Measurements from ENCODE around the gene COX4I1.

COX4I1 gene

DNA sequence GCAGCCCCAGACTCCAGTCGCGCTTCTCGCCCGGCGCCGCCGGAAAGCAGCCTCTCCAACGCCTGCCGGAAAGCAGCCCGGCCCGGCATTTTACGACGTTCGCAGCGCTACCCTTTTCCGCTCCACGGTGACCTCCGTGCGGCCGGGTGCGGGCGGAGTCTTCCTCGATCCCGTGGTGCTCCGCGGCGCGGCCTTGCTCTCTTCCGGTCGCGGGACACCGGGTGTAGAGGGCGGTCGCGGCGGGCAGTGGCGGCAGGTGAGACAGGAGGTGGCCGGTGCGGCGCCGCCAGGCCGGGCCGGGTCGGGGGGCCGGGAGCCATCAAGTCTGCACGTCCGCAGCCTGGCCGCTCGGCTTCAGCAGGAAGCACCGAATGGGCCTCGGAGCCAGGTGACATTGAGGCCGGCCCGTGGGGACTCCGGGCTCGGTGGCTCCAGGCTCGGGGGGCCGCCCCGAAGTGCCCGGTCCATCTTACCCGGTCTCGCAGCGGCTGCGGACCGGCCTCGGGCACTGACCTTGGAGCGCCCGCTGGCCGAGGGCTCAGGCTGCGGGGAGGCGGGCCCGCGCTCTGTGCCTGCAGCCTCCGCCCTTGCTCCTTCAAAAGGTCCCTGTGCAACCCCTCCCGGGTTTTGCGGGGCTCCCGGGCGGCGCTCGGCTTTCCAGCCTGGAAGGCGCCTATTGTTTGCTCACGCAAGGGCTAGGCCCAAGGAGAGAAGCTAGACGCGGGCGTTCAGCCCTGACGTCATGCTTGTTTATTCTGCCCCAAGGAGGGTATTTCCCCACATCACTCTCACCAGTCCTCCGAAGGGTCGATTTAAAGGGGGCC, at the start of gene COX4I1, which contains the start of gene EMC8:
Gene COX4I1, plus strand, starts transcription at position 199 of the 824 bp plus-strand sequence. CDS start 1,511 bp downstream, outside the sequence.
Gene EMC8, minus strand, starts transcription at position 48 of the 824 bp plus-strand sequence. CDS start 249 bp downstream, outside the sequence.
- no peak for TF ChIP-seq EZH2 (IDR thresholded peaks at IDR 0.05; ENCODE audit: borderline replicate concordance, low read depth, low read length, severe bottlenecking)
- TF ChIP-seq, protein P1, sequence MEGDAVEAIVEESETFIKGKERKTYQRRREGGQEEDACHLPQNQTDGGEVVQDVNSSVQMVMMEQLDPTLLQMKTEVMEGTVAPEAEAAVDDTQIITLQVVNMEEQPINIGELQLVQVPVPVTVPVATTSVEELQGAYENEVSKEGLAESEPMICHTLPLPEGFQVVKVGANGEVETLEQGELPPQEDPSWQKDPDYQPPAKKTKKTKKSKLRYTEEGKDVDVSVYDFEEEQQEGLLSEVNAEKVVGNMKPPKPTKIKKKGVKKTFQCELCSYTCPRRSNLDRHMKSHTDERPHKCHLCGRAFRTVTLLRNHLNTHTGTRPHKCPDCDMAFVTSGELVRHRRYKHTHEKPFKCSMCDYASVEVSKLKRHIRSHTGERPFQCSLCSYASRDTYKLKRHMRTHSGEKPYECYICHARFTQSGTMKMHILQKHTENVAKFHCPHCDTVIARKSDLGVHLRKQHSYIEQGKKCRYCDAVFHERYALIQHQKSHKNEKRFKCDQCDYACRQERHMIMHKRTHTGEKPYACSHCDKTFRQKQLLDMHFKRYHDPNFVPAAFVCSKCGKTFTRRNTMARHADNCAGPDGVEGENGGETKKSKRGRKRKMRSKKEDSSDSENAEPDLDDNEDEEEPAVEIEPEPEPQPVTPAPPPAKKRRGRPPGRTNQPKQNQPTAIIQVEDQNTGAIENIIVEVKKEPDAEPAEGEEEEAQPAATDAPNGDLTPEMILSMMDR (IDR thresholded peaks at IDR 0.05; ENCODE audit: borderline replicate concordance, extremely low read depth, low read length, poor library complexity, severe bottlenecking), result peak; percentile 4
- ATAC-seq (ENCODE audit: insufficient read depth, low read depth), result peak; percentile 93
- peak within 1 kb of the TSS; percentile 78 for H2AFZ ChIP-seq (ENCODE audit: low read depth, low read length)
- H3K9me3 ChIP-seq (ENCODE audit: insufficient read depth, low read length, severe bottlenecking), result no peaks in the 10 kb centered on the region
- peak within 1 kb of the TSS; percentile 76 for H3K27ac ChIP-seq (ENCODE audit: low read length)
- H3K27me3 ChIP-seq (ENCODE audit: insufficient read depth, low read length, poor library complexity), result no peaks in the 10 kb centered on the region
- peak within 1 kb of the TSS; percentile 97 for H3K9ac ChIP-seq (ENCODE audit: low read depth, low read length)
- peaks cover 84% of the 10 kb centered on the region for H3K79me2 ChIP-seq (ENCODE audit: insufficient read depth, low read length)
- H3K4me3 ChIP-seq (ENCODE audit: low read depth in 1 of 2, low read length in 2 of 2), result peak within 1 kb of the TSS; percentile 75 to 79
- peak; percentile 94 for DNase-seq
- H4K20me1 ChIP-seq (ENCODE audit: insufficient read depth, low read length), result peaks cover 69% of the 10 kb centered on the region
- peaks cover 68% of the 10 kb centered on the region for H3K36me3 ChIP-seq (ENCODE audit: insufficient read depth, low read length)
- peaks cover 54% of the 10 kb centered on the region for H3K4me1 ChIP-seq (ENCODE audit: insufficient read depth, low read length)
- H3K4me2 ChIP-seq (ENCODE audit: insufficient read depth, low read length), result peak within 1 kb of the TSS; percentile 93

DNA sequence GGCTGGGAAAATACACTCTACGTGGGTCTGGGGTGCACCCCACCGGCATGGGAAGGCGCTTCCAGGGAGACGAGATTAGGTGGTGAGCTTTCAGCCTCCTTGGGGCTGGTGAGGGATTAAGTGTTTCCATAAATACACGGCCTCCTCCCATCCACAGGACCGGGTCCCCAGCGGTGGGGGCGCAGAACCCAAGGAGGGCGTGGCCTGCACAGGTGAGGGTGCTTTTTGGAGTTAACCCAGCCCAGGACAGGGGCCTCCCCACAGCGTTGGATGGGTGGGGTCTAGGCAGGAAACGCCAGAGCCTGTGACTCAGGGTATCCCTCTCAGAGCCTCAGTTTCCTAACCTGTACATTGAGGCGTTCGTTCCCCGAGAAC, 49.7 kb upstream of the COX4I1 start:
- peaks cover 33% of the 10 kb centered on the region for H3K27me3 ChIP-seq (ENCODE audit: insufficient read depth, low read length, poor library complexity)
- H3K4me2 ChIP-seq (ENCODE audit: insufficient read depth, low read length), result peak overlapping the region; percentile 66
- TF ChIP-seq EZH2 (IDR thresholded peaks at IDR 0.05; ENCODE audit: borderline replicate concordance, low read depth, low read length, severe bottlenecking), result no peak
- TF ChIP-seq, protein P1 (IDR thresholded peaks at IDR 0.05; ENCODE audit: borderline replicate concordance, extremely low read depth, low read length, poor library complexity, severe bottlenecking), result no peak
- DNase-seq (no peak), ATAC-seq (ENCODE audit: insufficient read depth, low read depth) (peak; percentile 18; the same call in 1 of the 3 replicates)
- H3K4me3 ChIP-seq (ENCODE audit: low read depth in 1 of 2, low read length in 2 of 2), result no peak overlapping the region
- H3K9me3 ChIP-seq (ENCODE audit: insufficient read depth, low read length, severe bottlenecking), result no peaks in the 10 kb centered on the region
- no peak overlapping the region for H3K9ac ChIP-seq (ENCODE audit: low read depth, low read length)
- H3K79me2 ChIP-seq (ENCODE audit: insufficient read depth, low read length), result no peaks in the 10 kb centered on the region
- peaks cover 10% of the 10 kb centered on the region; the same call in 1 of the 2 replicates for H4K20me1 ChIP-seq (ENCODE audit: insufficient read depth, low read length)
- no peak overlapping the region for H2AFZ ChIP-seq (ENCODE audit: low read depth, low read length)
- H3K4me1 ChIP-seq (ENCODE audit: insufficient read depth, low read length), result peaks cover 11% of the 10 kb centered on the region
- no peaks in the 10 kb centered on the region for H3K36me3 ChIP-seq (ENCODE audit: insufficient read depth, low read length)
- no peak overlapping the region for H3K27ac ChIP-seq (ENCODE audit: low read length)

DNA sequence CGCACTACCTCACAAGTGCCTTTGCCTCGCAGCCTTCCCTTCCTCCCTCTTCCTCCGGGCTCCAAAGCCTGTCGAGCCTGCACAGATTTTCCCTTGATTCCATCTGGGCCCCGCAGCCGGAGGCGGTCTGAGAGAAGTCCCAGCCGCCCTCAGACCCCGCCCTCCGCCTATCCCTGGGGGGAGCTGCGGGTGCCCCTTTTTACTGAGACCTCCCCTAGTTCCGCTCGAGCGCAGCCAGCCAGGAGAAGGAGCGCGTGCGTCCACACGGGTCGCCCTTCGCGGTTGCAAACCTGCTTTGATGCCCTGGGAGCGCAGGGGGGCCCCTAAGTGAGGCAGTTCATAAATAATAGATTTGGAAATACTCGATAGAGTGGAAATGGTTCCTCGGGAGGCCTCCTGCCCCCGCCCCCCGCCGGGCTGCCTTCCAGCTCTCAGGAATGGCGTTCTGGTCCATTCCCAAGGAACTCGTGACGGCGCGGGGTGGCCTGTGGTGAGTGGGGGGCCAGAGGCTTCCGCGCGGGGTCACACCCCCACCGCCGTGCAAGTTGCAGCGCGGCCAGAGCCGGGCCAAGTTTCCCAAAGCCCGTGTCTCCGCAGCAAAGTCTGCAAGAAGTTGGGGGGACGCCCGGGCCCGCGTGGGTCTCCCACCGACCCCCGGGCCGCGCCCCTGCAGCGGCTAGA, 49.2 kb upstream of the COX4I1 start:
- Histone ChIP-seq H3K4me2 (ENCODE audit: insufficient read depth, low read length) (peak overlapping the region; percentile 66), H3K27ac (ENCODE audit: low read length) (no peak overlapping the region), H3K79me2 (ENCODE audit: insufficient read depth, low read length) (no peaks in the 10 kb centered on the region), H3K9ac (ENCODE audit: low read depth, low read length) (peak overlapping the region; percentile 32; the same call in 1 of the 2 replicates), H4K20me1 (ENCODE audit: insufficient read depth, low read length) (peaks cover 10% of the 10 kb centered on the region; the same call in 1 of the 2 replicates), H3K36me3 (ENCODE audit: insufficient read depth, low read length) (no peaks in the 10 kb centered on the region), H3K4me1 (ENCODE audit: insufficient read depth, low read length) (peaks cover 11% of the 10 kb centered on the region), H3K27me3 (ENCODE audit: insufficient read depth, low read length, poor library complexity) (peaks cover 33% of the 10 kb centered on the region), H3K9me3 (ENCODE audit: insufficient read depth, low read length, severe bottlenecking) (no peaks in the 10 kb centered on the region), H2AFZ (ENCODE audit: low read depth, low read length) (peak overlapping the region; percentile 45), H3K4me3 (ENCODE audit: low read depth in 1 of 2, low read length in 2 of 2) (peak overlapping the region in 1 of 2 experiments; percentile 45; a peak in 2 of 4 replicates)
- DNase-seq (peak; percentile 63), ATAC-seq (ENCODE audit: insufficient read depth, low read depth) (peak; percentile 71)
- TF ChIP-seq EZH2 (IDR thresholded peaks at IDR 0.05; ENCODE audit: borderline replicate concordance, low read depth, low read length, severe bottlenecking), result peak; percentile 84
- TF ChIP-seq, protein P1 (IDR thresholded peaks at IDR 0.05; ENCODE audit: borderline replicate concordance, extremely low read depth, low read length, poor library complexity, severe bottlenecking), result no peak

All from DND-41 (cell line).